NAMALWA (cell line): ENCODE results near the gene DLG2.

Experiments
- DNase-seq: peaks from one replicate; pipeline ENCODE4 v3.0.0-alpha.2; 2015; ENCODE audit warnings: low spot score

Gene DLG2

GRCh38 chr11:85110246-85110645 lies 516.9 kb downstream of the DLG2 start:
- peak; percentile 30 for DNase-seq

DNA sequence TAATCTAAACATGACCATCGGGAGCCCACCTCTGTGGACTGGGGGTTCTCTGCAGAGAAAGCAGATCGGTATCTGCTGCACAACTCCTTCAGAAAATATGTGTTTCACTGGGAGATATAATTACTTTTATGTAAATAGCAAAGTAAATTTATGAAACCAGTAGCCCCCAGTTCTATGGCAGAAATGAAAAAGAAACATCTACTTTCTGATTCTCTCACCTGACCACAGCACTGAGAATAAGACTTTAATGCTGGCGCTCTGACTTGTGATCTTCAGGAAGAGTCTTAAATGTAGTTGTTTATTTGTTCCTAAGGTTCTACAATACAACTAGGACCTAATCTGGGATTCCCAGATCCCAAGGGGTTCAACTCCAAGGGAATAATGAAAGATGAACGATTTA lies 518.0 kb downstream of the DLG2 start:
- DNase-seq: no peak

- DNase-seq: no peak
Observed at GRCh38 chr11:85105868-85106267, 521.3 kb downstream of the DLG2 start.

GRCh38 chr11:85099522-85099921 lies 527.6 kb downstream of the DLG2 start:
- DNase-seq: no peak

DNA sequence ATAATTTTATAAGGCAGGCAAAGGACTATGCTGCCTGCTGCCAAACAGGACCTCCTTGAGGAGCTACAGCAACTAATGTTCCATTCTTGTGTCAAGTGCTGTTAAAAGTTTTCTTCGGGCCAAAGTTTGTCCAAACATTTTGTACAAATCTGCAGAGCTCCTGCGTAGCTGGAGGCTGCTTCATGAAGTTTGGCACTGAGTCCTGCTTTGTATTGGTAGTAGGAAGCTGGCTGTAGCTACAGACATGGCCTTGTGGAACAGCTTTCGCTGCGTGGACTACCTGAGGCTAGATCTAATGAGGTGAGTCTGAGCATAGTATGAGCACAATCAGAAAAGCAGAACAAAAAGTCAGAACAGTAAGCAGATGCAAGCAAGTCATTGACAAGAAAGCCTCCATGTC lies 528.1 kb downstream of the DLG2 start:
- no peak for DNase-seq

- DNase-seq: peak; percentile 18
Observed at GRCh38 chr11:85096939-85097338, 530.2 kb downstream of the DLG2 start.

GRCh38 chr11:85095239-85095638 lies 531.9 kb downstream of the DLG2 start:
- DNase-seq: no peak

- no peak for DNase-seq
Observed at GRCh38 chr11:85094795-85095194, 532.3 kb downstream of the DLG2 start.

- DNase-seq: peak; percentile 76
Observed at GRCh38 chr11:85089654-85090053, 537.5 kb downstream of the DLG2 start.

DNA sequence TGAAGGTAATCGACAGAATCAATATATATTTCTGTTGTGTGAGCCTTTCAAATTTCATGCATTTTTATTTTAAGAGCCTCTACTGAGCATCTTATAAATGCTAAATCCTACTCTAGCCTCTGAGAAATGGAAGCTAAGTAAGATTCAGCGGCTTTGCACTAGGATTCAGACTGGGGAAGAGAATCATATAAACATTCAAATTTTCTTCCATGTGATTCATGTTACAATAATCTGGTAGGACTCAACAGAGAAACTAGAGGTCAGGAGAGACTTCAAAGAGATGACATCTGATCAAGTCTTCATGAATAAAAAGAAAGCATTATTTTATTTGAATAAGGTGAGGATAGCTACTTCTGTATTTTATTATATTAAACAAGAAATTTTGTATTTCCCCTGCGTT lies 538.9 kb downstream of the DLG2 start:
- DNase-seq: no peak

DNA sequence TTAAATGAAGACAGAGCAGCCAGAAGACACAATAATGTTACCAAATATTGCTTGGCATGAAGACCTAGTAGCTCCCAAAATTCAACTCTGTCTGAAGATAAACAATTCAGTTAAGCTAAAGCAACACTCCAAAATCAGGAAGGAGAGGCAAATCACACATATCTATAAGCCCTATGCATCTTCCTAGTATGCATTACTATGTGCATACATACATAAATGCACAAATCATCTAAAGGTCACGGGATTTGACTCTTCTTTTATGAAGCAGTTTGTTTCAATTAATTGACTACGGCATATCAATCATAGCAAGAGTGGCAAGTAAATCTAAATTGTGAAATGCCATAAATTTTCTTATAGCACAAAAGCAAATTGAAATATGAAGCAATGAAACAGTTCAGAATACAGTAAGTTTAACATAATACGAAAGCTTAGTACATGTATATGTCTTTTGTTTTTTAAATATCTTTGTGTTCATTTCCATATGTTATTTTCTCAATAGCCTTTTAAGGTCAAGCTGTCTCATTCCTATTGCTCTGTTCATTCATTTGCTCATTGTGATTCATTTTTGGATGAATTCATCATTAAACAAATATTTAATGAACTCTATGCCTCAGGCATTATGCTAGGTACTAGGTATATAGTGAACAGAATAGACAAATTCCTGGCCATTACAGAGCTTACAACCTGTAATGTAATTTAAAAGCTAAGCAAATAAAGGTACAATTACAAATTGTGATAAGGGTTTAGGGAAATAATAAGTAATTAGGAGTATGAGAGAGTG lies 540.5 kb downstream of the DLG2 start:
- no peak for DNase-seq

DNA sequence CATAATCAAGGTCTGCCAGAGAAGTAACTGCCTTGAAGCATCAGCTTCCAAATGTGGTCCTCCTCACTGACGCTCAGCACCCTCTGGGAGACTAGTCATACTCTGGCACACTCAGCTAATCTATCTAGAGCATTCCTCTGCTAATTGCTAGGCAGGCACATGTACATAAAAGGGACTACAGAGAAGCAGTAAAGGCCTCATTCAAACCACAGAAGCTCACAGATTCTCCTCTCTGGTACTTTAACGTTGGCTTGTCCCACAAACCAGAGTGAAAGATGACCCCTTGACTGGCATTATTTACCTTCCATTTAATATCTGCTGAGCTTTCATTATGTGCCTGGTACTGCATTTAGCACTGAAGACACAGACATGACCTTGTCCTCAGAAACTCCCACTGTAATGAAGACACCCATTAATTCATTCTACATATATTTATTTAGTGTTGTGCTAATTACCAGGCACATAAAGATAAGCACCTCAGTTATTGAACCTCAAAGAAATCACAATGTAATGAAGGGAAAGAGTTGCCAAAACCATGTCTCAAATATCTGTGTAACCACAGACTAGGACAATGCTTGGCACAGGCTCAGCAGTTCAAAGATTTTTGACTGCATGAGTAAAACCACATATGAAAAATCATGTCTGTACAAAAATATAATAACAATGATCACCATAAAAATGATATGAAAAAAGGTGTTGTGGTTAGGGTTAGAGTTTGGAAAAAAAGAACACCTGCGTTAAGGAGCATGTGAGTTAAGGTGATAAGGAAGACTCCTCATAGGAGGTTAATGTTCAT lies 550.4 kb downstream of the DLG2 start:
- DNase-seq: no peak

- DNase-seq: no peak
Observed at GRCh38 chr11:85062659-85063058, 564.5 kb downstream of the DLG2 start.

- no peak for DNase-seq
Observed at GRCh38 chr11:85052636-85053035, 574.5 kb downstream of the DLG2 start.

- no peak for DNase-seq
Observed at GRCh38 chr11:85048801-85049200, 578.3 kb downstream of the DLG2 start.

GRCh38 chr11:85045716-85046115 lies 581.4 kb downstream of the DLG2 start:
- no peak for DNase-seq

DNA sequence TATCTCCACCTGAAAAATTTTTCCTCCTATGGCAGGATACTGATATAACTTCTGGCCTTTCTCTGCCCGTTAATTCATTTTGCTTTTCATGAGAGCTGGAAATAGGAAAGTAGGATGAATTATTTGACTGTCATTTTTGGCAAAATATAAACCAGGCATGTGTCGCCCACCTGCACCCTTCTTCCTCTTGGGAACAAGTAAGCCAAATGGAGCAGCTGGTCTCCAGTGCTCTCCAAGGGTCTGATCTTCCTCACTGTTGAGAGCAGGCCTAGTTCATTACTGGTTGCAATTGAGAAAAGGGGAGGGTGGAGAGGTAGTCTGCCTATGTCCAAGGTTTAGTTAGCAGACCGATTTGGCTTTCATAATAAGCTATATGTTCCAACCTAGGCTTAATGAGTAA lies 582.2 kb downstream of the DLG2 start:
- DNase-seq: no peak

DNA sequence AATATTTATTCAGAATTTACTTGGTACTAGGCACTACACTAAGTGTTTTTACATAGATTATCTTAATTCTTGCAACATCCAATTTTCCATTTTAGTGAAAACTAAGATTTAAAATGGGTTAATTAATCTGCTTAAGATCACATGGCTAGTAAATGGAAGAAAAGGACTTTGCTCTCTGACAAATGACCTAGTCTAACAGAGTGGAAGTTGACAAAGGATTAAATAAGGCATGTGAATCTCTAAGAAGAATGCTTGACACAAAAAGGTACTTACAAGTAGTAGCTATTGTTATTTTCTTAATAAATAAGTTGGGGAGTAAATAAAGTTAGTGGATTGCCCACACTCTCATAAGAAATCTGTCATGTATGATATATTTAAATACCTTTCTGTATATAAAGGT lies 584.8 kb downstream of the DLG2 start:
- DNase-seq: no peak

DNA sequence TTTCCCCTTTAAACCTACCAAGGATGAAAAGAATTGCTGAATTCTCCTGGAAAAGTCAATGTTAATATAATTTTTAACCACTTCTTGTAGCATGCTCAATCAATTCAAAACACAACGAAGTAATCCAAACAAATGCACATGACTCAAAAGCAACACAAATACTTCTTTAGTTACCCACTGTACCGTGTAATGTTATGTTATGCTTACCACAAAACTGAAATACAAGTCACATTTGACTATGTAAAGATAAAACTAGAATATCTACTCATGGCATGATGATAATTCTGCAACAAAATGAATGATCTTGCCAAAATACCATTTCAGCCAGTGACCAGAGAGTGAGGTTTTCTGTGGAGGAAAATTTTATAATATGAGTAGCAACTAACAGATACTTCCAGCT lies 587.0 kb downstream of the DLG2 start:
- DNase-seq: no peak

DNA sequence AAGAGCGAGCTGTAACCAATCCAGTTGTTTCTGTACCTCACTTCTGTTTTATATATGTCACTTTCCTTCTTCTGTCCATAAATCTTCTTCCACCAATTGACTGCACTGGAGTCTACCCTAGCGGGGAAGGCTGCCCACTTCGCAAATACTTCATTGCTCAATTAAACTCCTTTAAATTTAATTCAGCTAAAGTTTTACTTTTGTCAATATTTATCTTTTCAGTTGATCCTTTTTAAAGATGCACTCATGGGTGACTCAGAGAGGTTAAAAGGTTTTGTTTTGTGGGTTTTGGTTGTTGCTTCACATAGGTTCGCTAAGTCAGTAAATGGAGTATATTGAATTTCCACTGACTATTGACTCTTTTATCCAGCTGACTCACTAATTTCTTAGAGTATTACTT lies 597.2 kb downstream of the DLG2 start:
- no peak for DNase-seq

DNA sequence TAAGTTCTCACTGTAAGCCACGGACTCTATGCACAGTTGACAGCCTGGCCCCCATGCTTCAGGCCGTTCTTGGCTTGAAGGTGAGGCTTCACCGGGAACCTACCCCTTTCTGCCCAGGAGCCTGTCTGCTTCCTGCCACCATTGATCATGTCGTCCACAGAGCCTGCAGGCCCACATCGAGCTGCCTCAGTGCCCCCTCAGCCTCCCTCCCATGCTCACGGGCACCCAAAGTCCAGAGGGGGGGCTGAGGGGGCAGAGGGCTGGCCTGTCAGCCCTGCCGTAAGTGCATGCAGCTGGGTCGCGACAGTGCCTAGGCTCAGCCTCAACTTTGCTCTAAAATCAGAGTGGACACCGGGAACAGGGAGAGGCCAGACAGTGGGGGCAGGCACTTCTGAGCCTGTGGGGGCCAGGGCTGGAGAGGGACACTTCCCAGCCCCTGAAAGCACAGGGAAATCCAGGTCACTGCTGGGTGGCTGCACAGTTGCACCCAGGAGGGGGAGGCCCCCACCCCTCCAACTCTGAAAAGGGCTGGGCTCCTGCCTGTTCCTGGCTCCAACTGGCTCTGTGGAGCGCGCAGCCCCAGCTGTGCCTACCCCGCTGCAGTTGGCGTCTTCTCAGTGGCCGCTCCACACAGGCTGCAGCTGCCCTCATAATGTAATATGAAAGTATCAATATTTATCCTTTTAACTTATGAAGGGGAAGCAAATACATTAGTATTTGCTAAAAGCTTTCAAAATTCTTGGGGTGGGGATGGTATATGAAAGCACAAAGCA lies 598.6 kb downstream of the DLG2 start:
- DNase-seq: no peak

DNA sequence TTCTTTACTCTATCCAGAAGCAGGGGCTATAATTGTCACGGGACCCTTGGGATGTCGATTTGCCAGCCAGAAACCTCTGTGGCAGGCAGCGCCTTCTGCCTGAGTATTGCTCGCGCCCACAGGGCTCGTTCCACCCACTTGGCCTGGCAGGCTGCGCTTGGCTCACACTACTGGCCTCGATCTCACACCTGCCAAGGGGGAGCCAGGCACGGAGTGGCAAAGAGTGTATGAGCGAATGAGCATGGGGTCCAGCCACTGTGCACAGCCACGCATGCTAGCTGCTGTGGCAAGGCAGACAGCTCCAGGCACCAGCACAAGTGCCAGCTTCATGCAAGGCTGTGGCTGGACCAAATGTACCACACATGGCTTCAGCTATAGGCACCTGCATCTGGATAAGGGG lies 599.8 kb downstream of the DLG2 start:
- no peak for DNase-seq

- DNase-seq: no peak
Observed at GRCh38 chr11:85021058-85021457, 606.1 kb downstream of the DLG2 start.
